GM12865 (cell line): ENCODE data around the gene FER.
A peak's percentile ranks its signal among the peaks of the same experiment; 100 is the strongest.

ENCODE experiments used
- DNase-seq: peaks from one replicate; pipeline ENCODE4 v3.0.0; 2010; ENCODE audit warnings: low read depth
- H3K4me3 ChIP-seq: 2 replicates; pipeline ENCODE4 v1.5.1; 2011; ENCODE audit warnings: mild to moderate bottlenecking, low read depth, low read length, control low read depth
- CTCF ChIP-seq: IDR thresholded peaks from 2 replicates; pipeline ENCODE4 v1.5.1; 2011; ENCODE audit warnings: low read length, control low read depth, low read depth, inconsistent platforms; ENCODE audit not compliant: insufficient read depth; ENCODE audit errors: missing control alignments

FER gene

GRCh38 chr5:109177227-109177626 is 429.5 kb downstream of the FER start:
- H3K4me3 ChIP-seq: no peak overlapping the region
- TF ChIP-seq CTCF: no peak
- DNase-seq: no peak

GRCh38 chr5:109177782-109178181 is 430.1 kb downstream of the FER start:
- no peak for TF ChIP-seq CTCF
- no peak overlapping the region for H3K4me3 ChIP-seq
- no peak for DNase-seq

DNA sequence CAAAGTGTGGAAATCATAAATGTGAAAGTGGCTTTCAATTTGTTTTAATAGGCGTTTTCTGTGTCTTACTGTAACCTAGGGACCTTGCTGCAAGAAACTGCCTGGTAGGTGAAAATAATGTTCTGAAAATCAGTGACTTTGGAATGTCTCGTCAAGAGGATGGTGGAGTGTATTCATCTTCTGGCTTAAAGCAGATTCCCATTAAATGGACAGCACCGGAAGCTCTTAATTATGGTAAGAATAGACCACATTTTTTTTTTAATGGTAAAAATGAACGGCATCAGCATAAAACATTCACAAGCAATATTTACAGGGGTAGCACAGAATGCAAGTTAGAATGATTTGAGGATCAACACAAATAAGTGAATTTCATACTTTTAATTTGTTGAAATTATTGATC is 433.0 kb downstream of the FER start:
- TF ChIP-seq CTCF: no peak
- DNase-seq: no peak
- H3K4me3 ChIP-seq: no peak overlapping the region

DNA sequence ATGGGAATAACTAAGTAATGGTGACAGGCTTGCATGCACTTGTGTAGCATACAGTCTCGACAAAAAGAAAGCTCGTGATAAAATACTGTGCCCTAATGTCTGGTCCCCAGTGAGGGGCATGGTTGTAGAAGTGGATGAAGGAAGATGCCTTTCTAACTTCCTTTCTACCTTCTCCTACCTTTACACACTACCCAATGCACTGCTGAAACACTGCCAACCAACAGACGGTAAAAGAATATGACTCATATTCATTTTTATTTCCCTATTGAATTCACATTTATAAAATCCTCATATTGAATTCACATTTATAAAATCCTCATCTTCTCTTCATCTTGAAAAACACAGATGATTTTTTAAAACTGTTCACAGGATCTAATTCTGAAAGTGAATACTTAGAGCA is 439.1 kb downstream of the FER start:
- H3K4me3 ChIP-seq: no peak overlapping the region
- TF ChIP-seq CTCF: no peak
- no peak for DNase-seq

DNA sequence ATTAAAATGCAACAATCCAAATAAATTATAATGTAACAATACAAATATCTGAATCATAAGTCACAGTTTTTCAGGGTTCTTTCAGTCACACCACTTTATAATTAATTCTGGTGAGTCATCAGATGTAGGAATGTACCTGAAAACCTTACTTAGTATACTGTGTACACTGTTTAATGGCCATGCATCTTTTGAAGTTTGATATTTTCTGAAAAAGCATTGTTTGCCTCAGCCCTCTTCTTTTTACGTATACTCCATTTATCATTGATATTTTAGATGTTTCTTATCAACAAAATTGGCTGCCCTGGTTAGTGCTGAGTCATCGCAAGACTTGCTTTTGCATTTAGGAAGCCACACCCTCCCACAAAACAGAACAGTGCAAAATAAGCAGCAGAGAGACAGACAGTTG is 443.5 kb downstream of the FER start:
- DNase-seq: peak; percentile 63
- H3K4me3 ChIP-seq: no peak overlapping the region
- TF ChIP-seq CTCF: no peak

- DNase-seq: no peak
- TF ChIP-seq CTCF: no peak
Measured at GRCh38 chr5:109192027-109192426, 444.3 kb downstream of the FER start.

DNA sequence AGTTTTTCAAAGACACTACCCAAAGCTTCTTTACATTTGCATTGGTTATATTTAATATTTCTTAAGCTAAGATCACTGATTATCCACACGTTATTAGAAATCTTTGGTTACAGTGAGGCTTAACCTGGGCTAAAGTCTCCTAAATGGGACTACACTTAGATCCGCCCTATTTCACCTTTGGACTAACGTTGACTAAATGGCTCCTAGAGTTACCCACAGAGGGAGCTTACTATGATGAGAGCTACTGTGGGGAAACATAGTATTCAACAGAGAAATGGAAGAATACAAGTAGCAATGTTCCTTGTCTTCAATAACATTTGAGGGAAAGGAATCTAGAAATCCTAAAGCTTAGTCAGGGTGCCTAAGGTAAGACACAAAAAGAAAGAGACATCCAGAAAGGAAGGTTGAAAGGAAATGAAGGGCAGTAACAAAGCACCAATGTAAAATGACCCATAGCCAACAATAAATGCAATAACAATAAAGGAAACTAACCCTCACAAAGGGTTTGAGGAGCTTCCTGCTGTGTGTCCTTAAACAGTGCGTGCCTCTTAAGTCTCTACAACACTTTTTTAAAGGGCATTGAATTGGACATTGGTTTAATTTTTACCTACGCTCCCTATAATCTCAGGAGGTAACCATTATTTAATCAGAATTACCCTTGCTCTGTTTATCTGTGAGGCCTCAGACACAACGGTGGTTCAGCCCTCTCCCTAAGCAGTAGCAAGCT is 445.0 kb downstream of the FER start:
- no peak for TF ChIP-seq CTCF
- H3K4me3 ChIP-seq: no peak overlapping the region
- DNase-seq: no peak

More at GRCh38 chr5:109192027-109192426, 444.3 kb downstream of the FER start:
- H3K4me3 ChIP-seq: no peak overlapping the region
